NCI-H128 (cell line): Measurements from ENCODE around the gene TRIM43B.
"Not testable (repeated sequence)": the region's sequence is repeated elsewhere in the genome, so short reads cannot be mapped to it uniquely, and the experiment has no call there.

Experiments used
- DNase-seq: peaks from one replicate; lab custom pipeline; 2025; ENCODE audit not compliant: unreplicated experiment; lab: John Stamatoyannopoulos, UW

The TRIM43B gene

GRCh38 chr2:95434507-95435076 lies 50.0 kb downstream of the TRIM43B start:
- DNase-seq = not testable (repeated sequence)

DNA sequence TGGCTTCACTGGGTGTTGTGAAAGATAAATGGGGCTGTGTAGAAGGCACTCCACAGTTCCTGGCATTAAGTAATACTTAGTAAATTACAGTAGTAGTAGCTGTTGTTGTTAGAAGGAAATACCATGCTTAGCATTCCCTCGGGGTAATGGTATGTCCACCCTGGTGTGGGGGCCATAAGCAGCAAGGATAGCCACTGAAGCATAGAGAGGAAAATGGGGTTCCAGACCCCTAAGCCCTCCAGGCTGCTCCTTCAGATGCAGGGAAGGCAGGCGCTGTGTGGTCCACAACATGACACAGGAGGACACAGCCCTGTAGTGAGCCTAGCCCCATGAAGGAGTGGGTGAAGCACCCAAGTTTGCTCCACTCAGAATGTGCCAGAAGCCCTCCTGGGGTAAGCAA lies 50.6 kb downstream of the TRIM43B start:
- DNase-seq = not testable (repeated sequence)

- not testable (repeated sequence) for DNase-seq
These were observed 51.2 kb downstream of the TRIM43B start for GRCh38 chr2:95433373-95433772.

DNA sequence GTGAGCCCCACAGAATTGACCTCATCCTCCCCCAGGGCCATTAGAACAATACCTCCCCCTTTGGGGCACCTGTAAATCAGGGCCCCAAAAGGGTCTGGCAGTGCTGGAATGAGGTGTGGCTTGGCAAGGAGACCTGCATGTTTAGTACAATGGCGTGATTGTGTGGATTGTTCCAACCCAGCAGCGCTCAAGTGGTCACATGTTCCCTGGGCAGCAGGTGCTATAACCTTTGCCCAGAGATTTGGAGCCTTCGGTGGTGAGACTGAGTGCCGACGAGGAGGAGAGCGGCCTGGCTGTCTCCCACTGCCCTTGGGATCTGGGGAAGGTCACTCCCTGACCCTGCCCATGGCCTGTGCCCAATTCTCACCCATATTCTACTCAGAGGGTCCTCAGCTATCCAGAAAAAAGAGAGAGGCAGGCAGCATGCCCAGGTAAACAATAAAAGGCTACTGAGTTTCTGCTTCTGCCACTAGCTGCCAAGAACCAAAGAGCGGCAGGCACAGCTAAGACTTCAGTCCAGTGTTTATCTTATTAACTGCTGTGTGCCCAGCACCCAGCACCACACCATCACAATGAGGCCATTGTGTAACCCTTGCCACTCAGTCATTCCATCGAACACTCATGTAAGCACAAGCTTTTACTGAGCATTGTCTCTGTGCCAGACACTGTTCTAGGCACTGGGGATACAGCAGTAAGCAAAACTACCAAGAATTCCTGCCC lies 54.6 kb downstream of the TRIM43B start:
- not testable (repeated sequence) for DNase-seq

GRCh38 chr2:95427196-95427867 lies 57.2 kb downstream of the TRIM43B start:
- not testable (repeated sequence) for DNase-seq
